ENCODE data around the gene ZBTB45. TPM values are rescaled to one million over a fixed set of nuclear protein-coding genes. Genes with fewer than 3 reads are reported as not detected.
"Not testable (repeated sequence)": the region's sequence is repeated elsewhere in the genome, so short reads cannot be mapped to it uniquely, and the experiment has no call there.

Gene ZBTB45
- total and polyA plus RNA-seq, 5 donors, result 7.0 to 13.1 (median 10.4) TPM

DNA sequence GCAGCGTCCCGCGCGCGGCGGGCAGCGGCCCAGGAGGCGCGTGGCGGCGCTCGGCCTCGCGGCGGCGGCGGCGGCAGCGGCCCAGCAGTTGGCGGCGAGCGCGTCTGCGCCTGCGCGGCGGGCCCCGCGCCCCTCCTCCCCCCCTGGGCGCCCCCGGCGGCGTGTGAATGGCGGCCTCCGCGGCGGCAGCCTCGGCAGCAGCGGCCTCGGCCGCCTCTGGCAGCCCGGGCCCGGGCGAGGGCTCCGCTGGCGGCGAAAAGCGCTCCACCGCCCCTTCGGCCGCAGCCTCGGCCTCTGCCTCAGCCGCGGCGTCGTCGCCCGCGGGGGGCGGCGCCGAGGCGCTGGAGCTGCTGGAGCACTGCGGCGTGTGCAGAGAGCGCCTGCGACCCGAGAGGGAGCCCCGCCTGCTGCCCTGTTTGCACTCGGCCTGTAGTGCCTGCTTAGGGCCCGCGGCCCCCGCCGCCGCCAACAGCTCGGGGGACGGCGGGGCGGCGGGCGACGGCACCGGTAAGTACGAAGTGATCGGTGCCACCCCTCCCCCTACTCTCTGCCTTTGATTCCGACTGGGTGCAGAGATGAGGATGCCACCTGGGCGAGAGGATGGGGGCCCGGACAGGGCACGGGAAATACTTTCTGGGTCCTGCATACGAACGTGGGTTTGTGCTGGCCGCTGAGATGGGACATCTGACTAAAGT is 25.1 kb upstream of the ZBTB45 start:
- no peaks in the 10 kb centered on the region for H3K27me3 ChIP-seq (ENCODE audit: control insufficient read depth, insufficient read depth)
- intact Hi-C loops (cut with DNase I), result no loop called here
- H3K9me3 ChIP-seq (ENCODE audit: control insufficient read depth, low read length), result no peaks in the 10 kb centered on the region
- ATAC-seq (peak; percentile 0 to 2), DNase-seq (peak in 1 of 3 donors; percentile 91)
- peak overlapping the region; percentile 87 for H3K27ac ChIP-seq (ENCODE audit: low read length)
- H3K4me1 ChIP-seq (ENCODE audit: control insufficient read depth, insufficient read depth, low read length), result peaks cover 11% of the 10 kb centered on the region
- H3K4me3 ChIP-seq (ENCODE audit: low read length), result peak overlapping the region; percentile 79
- under 1% methylated on average over 87 of the region's 92 CpGs for WGBS

DNA sequence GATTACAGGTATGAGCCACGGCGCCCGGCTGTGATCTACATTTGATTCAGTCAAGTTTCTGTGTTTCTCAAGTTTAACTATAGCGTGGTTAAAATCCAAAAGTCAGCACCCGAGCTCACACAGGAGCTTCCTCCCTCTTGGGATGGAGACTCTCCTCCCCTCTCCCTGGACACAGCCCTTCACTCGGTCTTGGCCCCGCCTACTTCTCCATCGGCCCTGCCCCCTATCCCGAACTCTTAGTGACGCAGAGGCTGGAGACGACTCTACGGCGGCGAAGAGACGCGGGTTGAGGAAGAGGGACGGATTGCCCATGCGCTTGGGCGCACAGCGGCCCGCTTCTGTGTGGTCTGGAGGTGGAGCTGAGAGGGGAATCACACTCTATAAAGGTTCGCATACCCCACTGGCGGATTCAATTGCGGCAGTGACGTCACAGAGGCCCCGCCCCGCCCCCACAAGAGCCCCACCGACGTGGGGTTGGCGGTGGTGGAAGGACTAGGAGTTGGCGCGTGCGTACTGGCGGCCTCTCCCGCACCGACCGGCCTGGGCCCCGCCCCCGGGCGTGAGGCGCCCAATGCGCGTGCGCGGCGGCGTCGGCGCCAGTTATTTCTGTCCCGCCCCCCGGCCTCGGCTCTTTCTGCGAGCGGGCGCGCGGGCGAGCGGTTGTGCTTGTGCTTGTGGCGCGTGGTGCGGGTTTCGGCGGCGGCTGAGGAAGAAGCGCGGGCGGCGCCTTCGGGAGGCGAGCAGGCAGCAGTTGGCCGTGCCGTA is 24.4 kb upstream of the ZBTB45 start, which contains the start of gene TRIM28:
TRIM28 (plus strand) TSS at position 239 of the 765 bp plus-strand sequence. CDS start 694 bp downstream, outside the sequence.
- peaks cover 11% of the 10 kb centered on the region for H3K4me1 ChIP-seq (ENCODE audit: control insufficient read depth, insufficient read depth, low read length)
- peak within 1 kb of the TSS; percentile 79 for H3K4me3 ChIP-seq (ENCODE audit: low read length)
- ATAC-seq (peak; percentile 98), DNase-seq (peak; percentile 99 to 100 (median 99))
- H3K9me3 ChIP-seq (ENCODE audit: control insufficient read depth, low read length), result no peaks in the 10 kb centered on the region
- intact Hi-C loops (cut with DNase I), result no loop called here
- H3K27me3 ChIP-seq (ENCODE audit: control insufficient read depth, insufficient read depth), result no peaks in the 10 kb centered on the region
- under 1% methylated on average over 73 of the region's 73 CpGs for WGBS
- H3K27ac ChIP-seq (ENCODE audit: low read length), result peak within 1 kb of the TSS; percentile 98

DNA sequence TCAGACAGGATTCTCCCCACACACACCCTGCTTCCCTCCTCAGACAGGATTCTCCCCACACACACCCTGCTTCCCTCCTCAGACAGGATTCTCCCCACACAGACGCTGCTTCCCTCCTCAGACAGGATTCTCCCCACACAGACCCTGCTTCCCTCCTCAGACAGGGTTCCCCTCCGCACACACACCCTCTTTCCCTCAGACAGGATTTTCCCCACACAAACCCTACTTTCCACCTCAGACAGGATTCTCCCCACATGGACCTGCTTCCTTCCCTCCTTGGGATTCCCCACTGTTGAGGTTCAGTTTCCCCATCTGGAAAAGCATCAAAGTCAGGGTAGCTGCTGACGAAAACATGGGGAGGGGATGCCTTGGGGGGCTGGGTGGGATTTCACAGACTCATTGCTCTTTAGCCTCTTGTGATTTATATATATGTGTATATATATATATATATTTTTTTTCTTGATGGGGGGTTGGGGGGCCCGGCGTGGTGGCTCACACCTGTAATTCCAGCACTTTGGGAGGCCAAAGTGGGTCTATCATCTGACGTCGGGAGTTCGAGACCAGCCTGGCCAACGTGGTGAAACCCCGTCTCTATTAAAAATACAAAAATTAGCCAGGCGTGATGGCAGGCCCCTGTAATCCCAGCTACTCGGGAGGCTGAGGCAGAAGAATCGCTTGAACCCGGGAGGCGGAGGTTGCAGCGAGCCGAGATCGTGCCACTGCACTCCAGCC is 23.2 kb upstream of the ZBTB45 start:
- H3K27me3 ChIP-seq (ENCODE audit: control insufficient read depth, insufficient read depth); H3K27ac ChIP-seq (ENCODE audit: low read length); intact Hi-C loops (cut with DNase I); ATAC-seq; DNase-seq; H3K4me3 ChIP-seq (ENCODE audit: low read length); H3K9me3 ChIP-seq (ENCODE audit: control insufficient read depth, low read length): not testable (repeated sequence)
- WGBS, result 81% methylated on average over 18 of the region's 18 CpGs
- H3K4me1 ChIP-seq (ENCODE audit: control insufficient read depth, insufficient read depth, low read length), result peaks cover 11% of the 10 kb centered on the region

DNA sequence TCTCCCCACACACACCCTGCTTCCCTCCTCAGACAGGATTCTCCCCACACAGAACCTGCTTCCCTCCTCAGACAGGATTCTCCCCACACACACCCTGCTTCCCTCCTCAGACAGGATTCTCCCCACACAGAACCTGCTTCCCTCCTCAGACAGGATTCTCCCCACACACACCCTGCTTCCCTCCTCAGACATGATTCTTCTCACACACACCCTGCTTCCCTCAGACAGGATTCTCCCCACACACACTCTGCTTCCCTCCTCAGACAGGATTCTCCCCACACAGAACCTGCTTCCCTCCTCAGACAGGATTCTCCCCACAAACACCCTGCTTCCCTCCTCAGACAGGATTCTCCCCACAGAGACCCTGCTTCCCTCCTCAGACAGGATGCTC is 19.6 kb upstream of the ZBTB45 start:
- H3K4me3 ChIP-seq (ENCODE audit: low read length); H3K27me3 ChIP-seq (ENCODE audit: control insufficient read depth, insufficient read depth); ATAC-seq; H3K27ac ChIP-seq (ENCODE audit: low read length); intact Hi-C loops (cut with DNase I); H3K4me1 ChIP-seq (ENCODE audit: control insufficient read depth, insufficient read depth, low read length); H3K9me3 ChIP-seq (ENCODE audit: control insufficient read depth, low read length); DNase-seq: not testable (repeated sequence)

DNA sequence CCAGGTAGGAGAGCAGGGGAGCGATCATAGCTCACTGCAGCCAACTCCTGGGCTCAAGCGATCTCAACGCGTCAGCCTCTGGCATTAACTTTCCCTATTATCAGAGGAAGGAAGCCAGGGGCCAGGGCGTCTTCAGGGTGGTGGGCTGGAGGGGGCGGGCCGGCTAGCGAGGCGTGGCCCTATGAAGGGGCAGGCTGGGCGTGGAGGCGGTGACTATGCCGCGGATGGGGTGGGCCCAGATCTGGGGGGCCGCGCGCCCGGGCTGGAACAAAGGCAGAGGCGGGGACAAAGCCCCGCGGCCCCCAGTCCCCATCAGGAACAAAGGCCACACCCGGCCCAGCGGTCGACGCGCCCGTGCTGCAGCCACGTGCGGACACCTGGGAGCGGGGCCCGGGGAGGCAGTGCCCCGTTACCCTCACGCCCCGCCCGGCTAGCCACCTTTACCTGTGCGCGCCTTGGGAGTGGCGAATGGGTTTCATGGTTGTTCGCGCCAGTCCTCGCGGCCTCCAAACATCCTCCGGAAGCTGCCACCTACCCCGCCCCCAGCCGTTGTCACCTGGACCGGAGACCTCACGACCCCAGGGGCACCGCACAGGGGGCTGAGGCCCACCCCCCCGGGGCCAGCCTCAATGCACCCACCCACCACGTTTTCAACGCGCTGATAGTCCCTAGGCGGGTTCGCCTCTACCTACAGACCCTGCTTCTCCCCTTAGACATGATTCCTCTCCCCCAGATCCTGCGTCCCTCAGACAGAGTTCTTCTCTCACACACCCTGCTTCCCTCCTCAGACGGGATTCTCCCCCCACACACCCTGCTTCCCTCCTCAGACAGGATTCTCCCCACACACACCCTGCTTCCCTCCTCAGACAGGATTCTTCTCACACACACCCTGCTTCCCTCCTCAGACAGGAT is 18.9 kb upstream of the ZBTB45 start:
- Histone ChIP-seq H3K27ac (ENCODE audit: low read length) (no peak overlapping the region), H3K4me1 (ENCODE audit: control insufficient read depth, insufficient read depth, low read length) (no peaks in the 10 kb centered on the region), H3K4me3 (ENCODE audit: low read length) (peak overlapping the region; percentile 2), H3K9me3 (ENCODE audit: control insufficient read depth, low read length) (no peaks in the 10 kb centered on the region), H3K27me3 (ENCODE audit: control insufficient read depth, insufficient read depth) (no peaks in the 10 kb centered on the region)
- peak; percentile 95 to 99 for ATAC-seq
- DNase-seq, result peak; percentile 75 to 87 (median 86)
- intact Hi-C loops (cut with DNase I), result no loop called here
- 2% methylated on average over 55 of the region's 55 CpGs for WGBS

DNA sequence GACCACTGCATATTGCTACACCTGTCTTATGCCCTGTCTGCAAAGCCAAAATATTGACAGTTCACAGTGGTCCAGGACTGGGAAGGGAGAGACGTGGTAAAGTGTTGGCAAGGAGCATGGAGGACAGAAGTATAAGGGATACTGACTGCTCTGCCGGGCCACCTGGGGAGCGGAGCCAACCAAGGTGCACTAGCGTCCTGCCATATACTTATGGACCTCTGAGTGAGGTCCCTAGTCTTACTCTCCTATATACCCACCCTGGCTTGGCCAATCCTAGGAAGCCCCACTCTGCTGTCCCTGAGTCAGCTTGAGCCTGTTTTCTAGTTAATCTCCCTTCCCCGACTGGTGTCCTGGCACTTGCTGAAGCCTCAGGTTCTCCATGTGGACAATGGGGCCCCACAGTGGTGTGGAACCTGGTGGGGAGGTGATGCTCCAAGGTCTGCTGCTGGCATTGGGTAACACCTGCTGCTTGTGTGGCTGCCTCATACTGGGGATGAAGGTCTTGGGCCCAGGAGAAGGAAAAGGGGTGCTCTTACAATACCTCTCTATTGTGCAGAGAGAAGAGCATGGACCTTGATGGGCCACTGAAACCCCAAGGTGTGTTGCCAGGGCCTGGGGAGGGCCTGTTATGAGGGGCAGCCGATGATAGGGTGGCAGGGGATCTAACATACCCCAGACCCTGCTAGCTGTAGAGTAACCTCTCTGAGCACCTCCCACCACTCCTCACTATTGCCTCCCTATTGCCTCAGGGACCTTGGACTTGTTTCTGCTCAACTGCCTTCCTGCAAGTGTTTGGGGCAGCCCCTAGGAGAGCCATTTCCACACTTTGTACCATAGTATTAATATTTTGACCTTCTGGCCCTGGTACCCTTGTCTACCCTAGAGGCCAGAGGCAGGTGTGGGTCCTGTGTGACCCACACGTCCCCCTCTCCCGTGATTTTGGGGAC is 17.5 kb upstream of the ZBTB45 start:
- peak in 1 of 2 donors; percentile 15 for ATAC-seq
- no peak for DNase-seq
- 89% methylated on average over 8 of the region's 8 CpGs for WGBS
- Histone ChIP-seq H3K27ac (ENCODE audit: low read length) (no peak overlapping the region), H3K4me3 (ENCODE audit: low read length) (no peak overlapping the region), H3K27me3 (ENCODE audit: control insufficient read depth, insufficient read depth) (no peaks in the 10 kb centered on the region), H3K9me3 (ENCODE audit: control insufficient read depth, low read length) (no peaks in the 10 kb centered on the region), H3K4me1 (ENCODE audit: control insufficient read depth, insufficient read depth, low read length) (no peaks in the 10 kb centered on the region)
- intact Hi-C loops (cut with DNase I), result no loop called here

DNA sequence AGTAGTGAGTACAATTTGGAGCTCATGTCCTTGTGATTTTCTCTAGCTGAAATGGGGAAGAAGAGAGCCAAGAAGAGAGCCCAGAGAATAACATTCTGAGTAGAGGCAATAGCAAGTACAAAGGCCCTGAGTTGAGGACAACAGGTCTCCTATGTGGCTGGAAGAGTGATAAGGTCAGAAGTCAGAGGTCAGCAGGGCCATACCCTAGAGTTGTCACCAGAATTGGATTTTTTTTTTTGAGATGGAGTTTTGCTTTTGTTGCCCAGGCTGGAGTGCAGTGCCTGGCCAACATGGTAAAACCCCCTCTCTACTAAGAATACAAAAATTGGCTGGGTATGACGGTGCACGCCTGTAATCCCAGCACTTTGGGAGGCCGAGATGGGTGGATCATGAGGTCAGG is 16.2 kb upstream of the ZBTB45 start:
- no peaks in the 10 kb centered on the region for H3K9me3 ChIP-seq (ENCODE audit: control insufficient read depth, low read length)
- no peak overlapping the region for H3K27ac ChIP-seq (ENCODE audit: low read length)
- H3K27me3 ChIP-seq (ENCODE audit: control insufficient read depth, insufficient read depth), result no peaks in the 10 kb centered on the region
- ATAC-seq (no peak), DNase-seq (no peak)
- WGBS, result 85% methylated on average over 3 of the region's 3 CpGs
- no peaks in the 10 kb centered on the region for H3K4me1 ChIP-seq (ENCODE audit: control insufficient read depth, insufficient read depth, low read length)
- intact Hi-C loops (cut with DNase I), result no loop called here
- no peak overlapping the region for H3K4me3 ChIP-seq (ENCODE audit: low read length)

DNA sequence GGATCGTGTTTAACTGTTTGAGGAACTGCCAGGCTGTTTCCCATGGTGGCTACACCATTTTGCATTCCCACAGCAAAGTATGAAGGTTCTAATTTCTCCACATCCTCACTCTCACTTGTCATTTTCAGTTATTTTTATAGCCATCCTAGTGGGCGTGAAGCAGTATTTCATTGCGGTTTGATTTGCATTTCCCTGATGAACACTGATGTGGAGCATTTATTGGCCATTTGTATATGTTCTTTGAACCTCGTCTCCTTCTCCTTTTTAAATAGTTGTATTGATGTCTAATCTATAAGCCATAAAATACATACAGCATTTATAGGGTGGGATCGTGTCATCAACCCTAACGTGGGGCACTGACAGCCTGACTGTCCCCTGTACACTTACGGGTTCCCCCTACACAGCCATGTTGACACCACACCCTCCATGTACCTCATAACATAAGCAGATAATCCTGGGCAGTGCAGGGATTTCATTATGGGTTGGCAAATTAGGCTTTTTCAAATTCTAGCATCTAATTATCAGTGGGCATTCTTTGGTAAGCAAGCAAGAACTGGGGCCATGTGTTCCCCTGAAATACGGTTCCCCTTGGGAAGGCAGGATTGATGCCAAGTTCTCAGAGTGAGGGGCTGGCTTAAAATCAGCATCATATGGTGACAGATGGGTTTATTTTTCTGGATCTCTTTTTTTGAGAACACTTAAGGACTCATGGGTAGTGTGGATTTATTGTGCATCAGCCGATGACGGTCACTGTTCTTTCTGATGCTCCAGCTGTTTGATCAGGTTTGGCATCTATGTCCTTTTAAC is 11.6 kb upstream of the ZBTB45 start:
- no peak for DNase-seq
- Histone ChIP-seq H3K27ac (ENCODE audit: low read length) (no peak overlapping the region), H3K4me1 (ENCODE audit: control insufficient read depth, insufficient read depth, low read length) (no peaks in the 10 kb centered on the region), H3K4me3 (ENCODE audit: low read length) (no peak overlapping the region), H3K9me3 (ENCODE audit: control insufficient read depth, low read length) (no peaks in the 10 kb centered on the region), H3K27me3 (ENCODE audit: control insufficient read depth, insufficient read depth) (no peaks in the 10 kb centered on the region)
- ATAC-seq, result no peak
- intact Hi-C loops (cut with DNase I), result no loop called here
- 73% methylated on average over 10 of the region's 10 CpGs for WGBS

DNA sequence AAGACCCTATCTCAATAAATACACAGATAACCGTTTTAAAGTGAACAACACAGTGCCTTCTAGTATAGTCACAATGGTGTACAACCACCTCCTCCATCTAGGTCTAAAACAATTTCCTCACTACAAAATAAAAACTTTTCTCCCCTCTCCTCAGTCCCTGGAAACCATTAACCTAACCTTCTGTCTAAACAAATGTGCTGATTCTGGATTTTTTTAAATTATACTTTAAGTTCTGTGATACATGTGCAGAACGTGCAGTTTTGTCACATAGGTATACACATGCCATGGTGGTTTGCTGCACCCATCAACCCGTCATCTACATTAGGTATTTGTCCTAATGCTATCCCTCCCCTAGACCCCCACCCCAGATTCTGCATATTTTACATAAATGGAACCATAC is 9.8 kb upstream of the ZBTB45 start:
- Histone ChIP-seq H3K4me1 (ENCODE audit: control insufficient read depth, insufficient read depth, low read length) (no peaks in the 10 kb centered on the region), H3K4me3 (ENCODE audit: low read length) (no peak overlapping the region), H3K9me3 (ENCODE audit: control insufficient read depth, low read length) (no peaks in the 10 kb centered on the region), H3K27ac (ENCODE audit: low read length) (no peak overlapping the region), H3K27me3 (ENCODE audit: control insufficient read depth, insufficient read depth) (no peaks in the 10 kb centered on the region)
- WGBS, result 70% methylated on average over 3 of the region's 3 CpGs
- DNase-seq, result no peak
- intact Hi-C loops (cut with DNase I), result no loop called here
- no peak for ATAC-seq
